IMR-90 (cell line): ENCODE results near the gene TOMM40.

ENCODE experiments used
- CEBPB ChIP-seq: IDR thresholded peaks from 2 replicates; pipeline ENCODE4 v1.6.1; 2012; ENCODE audit warnings: low read depth, low read length, improper control_type of control experiment
- CHD1 ChIP-seq: IDR thresholded peaks from 2 replicates; pipeline ENCODE4 v1.6.1; 2012; ENCODE audit warnings: low read depth, low read length, improper control_type of control experiment
- MAFK ChIP-seq: IDR thresholded peaks from 2 replicates; pipeline ENCODE4 v1.6.1; 2012; ENCODE audit warnings: low read depth, low read length, improper control_type of control experiment
- POLR2A ChIP-seq: IDR thresholded peaks from 2 replicates; pipeline ENCODE4 v1.6.1; 2012; ENCODE audit warnings: mild to moderate bottlenecking, low read depth, low read length
- TF ChIP-seq, protein P1 (sequence below): conservative IDR thresholded peaks from 2 replicates; pipeline ENCODE4 v1.5.1; 2012; ENCODE audit warnings: mild to moderate bottlenecking, low read depth, low read length, improper control_type of control experiment

- no peak for TF ChIP-seq POLR2A
- TF ChIP-seq, protein P1, sequence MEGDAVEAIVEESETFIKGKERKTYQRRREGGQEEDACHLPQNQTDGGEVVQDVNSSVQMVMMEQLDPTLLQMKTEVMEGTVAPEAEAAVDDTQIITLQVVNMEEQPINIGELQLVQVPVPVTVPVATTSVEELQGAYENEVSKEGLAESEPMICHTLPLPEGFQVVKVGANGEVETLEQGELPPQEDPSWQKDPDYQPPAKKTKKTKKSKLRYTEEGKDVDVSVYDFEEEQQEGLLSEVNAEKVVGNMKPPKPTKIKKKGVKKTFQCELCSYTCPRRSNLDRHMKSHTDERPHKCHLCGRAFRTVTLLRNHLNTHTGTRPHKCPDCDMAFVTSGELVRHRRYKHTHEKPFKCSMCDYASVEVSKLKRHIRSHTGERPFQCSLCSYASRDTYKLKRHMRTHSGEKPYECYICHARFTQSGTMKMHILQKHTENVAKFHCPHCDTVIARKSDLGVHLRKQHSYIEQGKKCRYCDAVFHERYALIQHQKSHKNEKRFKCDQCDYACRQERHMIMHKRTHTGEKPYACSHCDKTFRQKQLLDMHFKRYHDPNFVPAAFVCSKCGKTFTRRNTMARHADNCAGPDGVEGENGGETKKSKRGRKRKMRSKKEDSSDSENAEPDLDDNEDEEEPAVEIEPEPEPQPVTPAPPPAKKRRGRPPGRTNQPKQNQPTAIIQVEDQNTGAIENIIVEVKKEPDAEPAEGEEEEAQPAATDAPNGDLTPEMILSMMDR, result no peak
- TF ChIP-seq CEBPB, result no peak
- TF ChIP-seq MAFK, result no peak
- TF ChIP-seq CHD1, result no peak
Measured at GRCh38 chr19:44865196-44865767, 25.8 kb upstream of the TOMM40 start.
